ENCODE measurements around the gene SMYD3. TPM values are rescaled to one million over a fixed set of nuclear protein-coding genes. Genes with fewer than 3 reads are reported as not detected.
A peak's percentile ranks its signal among the peaks of the same experiment; 100 is the strongest.

SMYD3 gene
- total RNA-seq, 1 experiment from 2014 or later, result 17.4 TPM

- H3K36me3 ChIP-seq (ENCODE audit: control insufficient read depth, insufficient read depth, low read length), result no peaks in the 10 kb centered on the region
- H3K27ac ChIP-seq (ENCODE audit: low read length), result no peak overlapping the region
- DNase-seq (ENCODE audit: low read depth, low spot score), result no peak
- POLR2A ChIA-PET, result no interaction called here
- in situ Hi-C loops (cut with HindIII; ENCODE audit: low pct_unique_long_range_greater_than_20kb, low sequenced_read_pairs), result no loop called here
- H3K4me3 ChIP-seq (ENCODE audit: low read depth in 2 of 2, low read length in 2 of 2), result no peak overlapping the region
- TF ChIP-seq REST (IDR thresholded peaks at IDR 0.05; ENCODE audit: insufficient read depth in 1 of 2, low read depth in 2 of 2, low read length in 1 of 2) (0 out of 4 replicates have a peak, but pooled peaks of 1 of the 2 experiments have one; percentile 21), CTCF (IDR thresholded peaks at IDR 0.05) (no peak)
- BruUV-seq (replicated peaks), result no TSS peak
- intact Hi-C loops (cut with micrococcal nuclease; ENCODE audit: unreplicated experiment), result no loop called here
- no peaks in the 10 kb centered on the region for H3K4me1 ChIP-seq (ENCODE audit: control insufficient read depth, insufficient read depth, low read length)
- H3K9me3 ChIP-seq (ENCODE audit: control insufficient read depth, insufficient read depth, low read depth, low read length), result no peaks in the 10 kb centered on the region
- ATAC-seq, result no peak
- no peaks in the 10 kb centered on the region for H3K27me3 ChIP-seq (ENCODE audit: control insufficient read depth, insufficient read depth, low read length)
- CTCF ChIA-PET, result no interaction called here
Observed at GRCh38 chr1:245721488-245721887, 785.6 kb downstream of the SMYD3 start.

GRCh38 chr1:245718951-245719350 lies 788.1 kb downstream of the SMYD3 start:
- in situ Hi-C loops (cut with HindIII; ENCODE audit: low pct_unique_long_range_greater_than_20kb, low sequenced_read_pairs) (no loop called here), intact Hi-C loops (cut with micrococcal nuclease; ENCODE audit: unreplicated experiment) (no loop called here)
- Histone ChIP-seq H3K4me3 (ENCODE audit: low read depth in 2 of 2, low read length in 2 of 2) (no peak overlapping the region), H3K27me3 (ENCODE audit: control insufficient read depth, insufficient read depth, low read length) (no peaks in the 10 kb centered on the region), H3K4me1 (ENCODE audit: control insufficient read depth, insufficient read depth, low read length) (no peaks in the 10 kb centered on the region), H3K9me3 (ENCODE audit: control insufficient read depth, insufficient read depth, low read depth, low read length) (no peaks in the 10 kb centered on the region), H3K27ac (ENCODE audit: low read length) (no peak overlapping the region), H3K36me3 (ENCODE audit: control insufficient read depth, insufficient read depth, low read length) (no peaks in the 10 kb centered on the region)
- POLR2A ChIA-PET, result no interaction called here
- DNase-seq (ENCODE audit: low read depth, low spot score) (no peak), ATAC-seq (no peak)
- TF ChIP-seq CTCF (IDR thresholded peaks at IDR 0.05), result no peak
- no peak for TF ChIP-seq SIN3A (IDR thresholded peaks at IDR 0.05; ENCODE audit: borderline replicate concordance, insufficient read depth, low read depth, low read length)
- no peak for TF ChIP-seq TCF7L2 (IDR thresholded peaks at IDR 0.05; ENCODE audit: low read depth, low read length)
- no peak for TF ChIP-seq REST (IDR thresholded peaks at IDR 0.05; ENCODE audit: insufficient read depth in 1 of 2, low read depth in 2 of 2, low read length in 1 of 2)
- no peak for TF ChIP-seq POLR2AphosphoS5 (IDR thresholded peaks at IDR 0.05; ENCODE audit: low read depth, low read length)
- no TSS peak for BruUV-seq (replicated peaks)
- CTCF ChIA-PET, result no interaction called here

Data from Panc1 (cell line).